Keratinocyte (primary cell): Measurements from ENCODE around the gene WDR83.

ENCODE experiments used
- EZH2 ChIP-seq: IDR thresholded peaks from one replicate; pipeline ENCODE4 v1.6.1; 2012; ENCODE audit warnings: inconsistent platforms, mild to moderate bottlenecking, low read length, moderate library complexity
- TF ChIP-seq, protein P1 (sequence below), 3 experiments: IDR thresholded peaks in 1 of 3; conservative IDR thresholded peaks in 1 of 3; optimal IDR thresholded peaks in 1 of 3; 2 replicates in 2 of 3; 3 replicates in 1 of 3; pipeline versions ENCODE3 to v1.5.1; 2011; ENCODE audit warnings: low read length in 3 of 3, mild to moderate bottlenecking in 3 of 3, moderate library complexity in 2 of 3, control low read depth in 1 of 3, inconsistent platforms in 1 of 3; ENCODE audit not compliant: insufficient read depth in 2 of 3; ENCODE audit errors: extremely low read depth in 1 of 3

DNA sequence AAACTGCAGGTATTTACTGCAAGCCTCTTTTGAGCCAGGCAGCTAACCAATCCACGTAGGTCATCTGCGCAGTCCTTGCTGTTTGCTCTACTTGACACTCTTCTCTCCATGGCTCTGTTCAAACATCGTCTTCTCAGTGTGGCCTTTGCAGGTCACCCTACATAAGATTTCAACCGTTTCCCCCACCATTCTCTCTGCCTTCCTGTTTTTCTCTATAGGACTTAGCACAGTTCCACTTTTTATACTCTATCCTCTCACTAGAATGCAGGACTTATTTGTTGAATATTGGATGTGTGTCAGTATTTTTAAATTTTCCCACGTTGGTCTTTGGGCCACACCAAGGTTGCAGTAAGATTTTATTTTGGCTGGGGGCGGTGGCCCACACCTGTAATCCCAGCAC lies 31.5 kb downstream of the WDR83 start:
- TF ChIP-seq, protein P1, sequence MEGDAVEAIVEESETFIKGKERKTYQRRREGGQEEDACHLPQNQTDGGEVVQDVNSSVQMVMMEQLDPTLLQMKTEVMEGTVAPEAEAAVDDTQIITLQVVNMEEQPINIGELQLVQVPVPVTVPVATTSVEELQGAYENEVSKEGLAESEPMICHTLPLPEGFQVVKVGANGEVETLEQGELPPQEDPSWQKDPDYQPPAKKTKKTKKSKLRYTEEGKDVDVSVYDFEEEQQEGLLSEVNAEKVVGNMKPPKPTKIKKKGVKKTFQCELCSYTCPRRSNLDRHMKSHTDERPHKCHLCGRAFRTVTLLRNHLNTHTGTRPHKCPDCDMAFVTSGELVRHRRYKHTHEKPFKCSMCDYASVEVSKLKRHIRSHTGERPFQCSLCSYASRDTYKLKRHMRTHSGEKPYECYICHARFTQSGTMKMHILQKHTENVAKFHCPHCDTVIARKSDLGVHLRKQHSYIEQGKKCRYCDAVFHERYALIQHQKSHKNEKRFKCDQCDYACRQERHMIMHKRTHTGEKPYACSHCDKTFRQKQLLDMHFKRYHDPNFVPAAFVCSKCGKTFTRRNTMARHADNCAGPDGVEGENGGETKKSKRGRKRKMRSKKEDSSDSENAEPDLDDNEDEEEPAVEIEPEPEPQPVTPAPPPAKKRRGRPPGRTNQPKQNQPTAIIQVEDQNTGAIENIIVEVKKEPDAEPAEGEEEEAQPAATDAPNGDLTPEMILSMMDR (optimal IDR thresholded peaks at IDR 0.05 in 1 of 3, IDR thresholded peaks at IDR 0.05 in 1 of 3, conservative IDR thresholded peaks at IDR 0.05 in 1 of 3; ENCODE audit: extremely low read depth in 1 of 3, insufficient read depth in 2 of 3, low read length in 3 of 3) = no peak
- TF ChIP-seq EZH2 = no peak
